ENCODE results near the gene NBEA.
"Not testable (repeated sequence)": the region's sequence is repeated elsewhere in the genome, so short reads cannot be mapped to it uniquely, and the experiment has no call there.

NBEA gene

GRCh38 chr13:34951528-34951927, 9.5 kb downstream of the NBEA start:
- no peak for TF ChIP-seq CTCF (conservative IDR thresholded peaks at IDR 0.05)
- TF ChIP-seq ZFX (IDR thresholded peaks at IDR 0.05), result no peak
- no peak overlapping the region for H3K27ac ChIP-seq

GRCh38 chr13:34959489-34959888, 17.4 kb downstream of the NBEA start:
- no peak for TF ChIP-seq ZFX (IDR thresholded peaks at IDR 0.05)
- TF ChIP-seq CTCF (conservative IDR thresholded peaks at IDR 0.05), result no peak
- no peak overlapping the region for H3K27ac ChIP-seq

GRCh38 chr13:34964558-34964957, 22.5 kb downstream of the NBEA start:
- no peak for TF ChIP-seq CTCF (conservative IDR thresholded peaks at IDR 0.05)
- TF ChIP-seq ZFX (IDR thresholded peaks at IDR 0.05), result no peak
- no peak overlapping the region for H3K27ac ChIP-seq

- H3K27ac ChIP-seq, result no peak overlapping the region
Measured at GRCh38 chr13:34967851-34968562, 25.9 kb downstream of the NBEA start.

GRCh38 chr13:34969539-34969938, 27.5 kb downstream of the NBEA start:
- H3K27ac ChIP-seq, result not testable (repeated sequence)

More at GRCh38 chr13:34967851-34968562, 25.9 kb downstream of the NBEA start:
- TF ChIP-seq ZFX (IDR thresholded peaks at IDR 0.05), result no peak
- no peak for TF ChIP-seq CTCF (conservative IDR thresholded peaks at IDR 0.05)

GRCh38 chr13:34970961-34971360, 28.9 kb downstream of the NBEA start:
- TF ChIP-seq CTCF (conservative IDR thresholded peaks at IDR 0.05) (no peak), ZFX (IDR thresholded peaks at IDR 0.05) (no peak)
- no peak overlapping the region for H3K27ac ChIP-seq

GRCh38 chr13:34971473-34971872, 29.4 kb downstream of the NBEA start:
- no peak overlapping the region for H3K27ac ChIP-seq
- TF ChIP-seq CTCF (conservative IDR thresholded peaks at IDR 0.05), result no peak
- no peak for TF ChIP-seq ZFX (IDR thresholded peaks at IDR 0.05)

GRCh38 chr13:34985199-34985598, 43.1 kb downstream of the NBEA start:
- H3K27ac ChIP-seq, result not testable (repeated sequence)
